HG02840 (cell line): ENCODE measurements around the gene KLHDC9.
"Not testable (repeated sequence)": the region's sequence is repeated elsewhere in the genome, so short reads cannot be mapped to it uniquely, and the experiment has no call there.

Experiments
- ATAC-seq: cut with Tn5 transposase; IDR thresholded peaks from one replicate; pipeline ENCODE4 v1.9.1; 2021; ENCODE audit warnings: mild to moderate bottlenecking, moderate library complexity, moderate number of reproducible peaks; ENCODE audit not compliant: unreplicated experiment, low FRiP score

KLHDC9 gene

DNA sequence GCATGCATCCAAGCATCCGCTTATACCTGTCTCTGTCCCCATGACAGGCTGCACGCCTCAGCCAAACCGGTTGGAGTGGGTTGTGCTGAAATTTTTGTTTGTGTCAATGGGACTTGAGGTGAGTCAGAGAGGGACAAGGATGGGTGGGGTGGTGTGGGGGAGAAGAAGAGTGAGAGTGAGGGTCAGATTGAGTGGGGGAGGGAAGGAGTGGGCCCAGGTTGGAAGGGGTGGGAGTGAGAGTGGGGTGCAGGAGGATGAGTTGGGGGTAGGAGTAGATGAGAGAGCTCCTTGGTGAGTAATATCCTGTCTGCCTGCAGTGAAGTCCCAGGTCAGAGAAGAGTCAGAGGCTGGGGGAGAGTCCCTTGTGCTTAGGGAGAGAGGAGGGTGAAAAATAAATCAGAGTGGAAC lies 5.5 kb upstream of the KLHDC9 start:
- no peak for ATAC-seq

DNA sequence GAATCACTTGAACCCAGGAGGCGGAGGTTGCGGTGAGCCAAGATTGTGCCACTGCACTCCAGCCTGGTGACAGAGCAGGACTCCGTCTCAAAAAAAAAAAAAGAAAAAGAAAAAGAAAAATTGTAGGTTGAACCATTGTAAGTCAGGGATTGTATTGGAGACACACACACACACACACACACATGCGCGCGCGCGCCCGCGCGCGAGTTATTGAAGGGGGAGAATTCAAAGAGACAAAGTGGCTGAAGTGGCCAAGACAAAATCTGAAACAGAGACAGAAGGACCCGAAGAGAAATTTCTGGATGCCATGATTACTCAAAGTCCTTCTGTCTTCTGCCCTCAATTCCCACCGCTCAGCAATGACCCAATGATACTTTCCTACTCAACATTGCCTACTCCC lies 3.7 kb upstream of the KLHDC9 start:
- ATAC-seq: no peak

DNA sequence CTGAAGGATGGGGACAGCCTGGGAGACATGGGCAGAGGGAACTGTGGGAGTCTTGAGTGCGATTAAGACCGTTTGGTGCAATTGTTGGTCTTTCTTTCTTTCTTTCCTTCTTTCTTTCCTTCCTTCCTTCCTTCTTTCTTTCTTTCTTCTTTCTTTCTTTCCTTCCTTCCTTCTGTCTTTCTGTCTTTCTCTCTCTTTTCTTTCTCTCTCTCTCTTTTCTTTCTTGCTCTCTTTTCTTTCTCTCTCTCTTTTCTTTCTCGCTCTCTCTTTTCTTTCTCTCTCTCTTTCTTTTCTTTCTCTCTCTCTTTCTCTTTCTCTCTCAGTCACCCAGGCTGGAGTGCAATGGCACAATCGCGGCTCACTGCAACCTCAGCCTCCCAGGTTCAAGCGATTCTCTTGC lies 2.9 kb upstream of the KLHDC9 start:
- ATAC-seq: no peak

DNA sequence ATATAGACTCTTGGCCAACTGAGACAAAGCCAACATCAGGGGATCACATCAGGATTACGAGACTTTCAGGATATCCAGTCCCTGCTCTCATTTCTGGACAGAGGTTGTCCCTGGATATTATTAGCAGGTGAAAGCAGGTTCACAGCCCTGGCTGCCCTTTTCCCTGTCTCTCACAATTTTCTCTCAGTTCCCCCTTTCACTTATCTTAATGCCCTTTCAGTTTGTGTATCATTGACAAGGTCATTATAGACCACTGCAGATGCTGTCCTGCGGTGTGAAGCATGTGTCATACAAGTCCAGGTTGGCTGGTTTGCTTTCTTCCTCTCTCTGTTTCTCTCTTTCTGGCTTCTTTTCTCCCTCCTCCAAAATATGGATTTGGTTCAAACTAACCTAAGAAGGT lies 2.1 kb upstream of the KLHDC9 start:
- ATAC-seq: no peak

DNA sequence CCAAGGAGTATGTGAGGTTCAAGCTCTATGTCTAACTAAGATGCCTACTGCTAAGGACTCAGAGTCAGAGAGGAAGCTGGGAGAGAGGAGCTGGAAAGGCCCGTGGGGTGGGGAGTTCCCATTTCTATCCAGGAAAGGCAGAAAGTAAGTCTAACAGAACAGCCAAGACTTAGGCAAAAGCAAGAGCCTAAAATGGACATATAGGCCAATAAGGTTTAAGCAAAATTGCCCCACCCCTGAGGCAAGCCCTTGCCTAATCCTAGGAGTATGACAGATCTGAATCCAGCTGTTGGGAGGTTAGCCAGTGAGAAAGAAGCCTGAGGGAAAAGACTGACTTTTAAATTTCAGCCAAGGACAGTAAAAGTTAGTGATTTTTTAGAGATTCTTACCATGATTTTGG lies 1.6 kb upstream of the KLHDC9 start:
- ATAC-seq: no peak

DNA sequence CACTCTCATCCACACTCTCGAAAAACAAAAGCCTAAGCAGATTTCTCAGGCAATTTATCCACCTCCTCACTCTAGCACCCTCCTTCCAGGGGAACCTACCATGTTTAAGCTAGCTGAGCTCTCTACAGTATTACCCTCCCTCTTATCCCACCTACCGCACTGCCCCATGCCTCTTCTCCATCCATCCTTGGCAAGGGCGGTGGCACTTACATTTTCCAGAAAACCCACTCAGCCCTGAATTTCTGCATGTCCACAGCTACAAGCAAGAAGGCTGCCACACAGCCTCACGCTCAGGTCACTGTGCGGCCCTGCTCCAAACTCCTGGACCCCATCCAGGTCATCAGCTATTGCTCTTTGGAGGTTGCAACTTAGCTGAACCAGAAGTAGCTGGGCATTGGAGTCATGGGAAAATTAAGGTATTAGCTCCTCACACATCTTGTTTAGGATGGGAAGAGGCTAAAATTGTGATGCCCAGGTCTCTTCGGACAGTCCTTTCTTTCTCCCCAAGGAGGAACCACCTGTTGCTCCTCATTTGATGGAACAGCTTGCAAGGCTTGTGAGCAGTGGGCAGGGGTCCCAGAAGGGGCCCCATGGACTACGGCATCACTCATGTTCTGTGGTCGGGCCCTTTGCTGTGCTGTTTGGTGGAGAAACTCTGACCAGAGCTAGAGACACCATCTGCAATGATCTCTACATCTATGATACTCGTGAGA lies 1.1 kb downstream of the KLHDC9 start:
- ATAC-seq: no peak

DNA sequence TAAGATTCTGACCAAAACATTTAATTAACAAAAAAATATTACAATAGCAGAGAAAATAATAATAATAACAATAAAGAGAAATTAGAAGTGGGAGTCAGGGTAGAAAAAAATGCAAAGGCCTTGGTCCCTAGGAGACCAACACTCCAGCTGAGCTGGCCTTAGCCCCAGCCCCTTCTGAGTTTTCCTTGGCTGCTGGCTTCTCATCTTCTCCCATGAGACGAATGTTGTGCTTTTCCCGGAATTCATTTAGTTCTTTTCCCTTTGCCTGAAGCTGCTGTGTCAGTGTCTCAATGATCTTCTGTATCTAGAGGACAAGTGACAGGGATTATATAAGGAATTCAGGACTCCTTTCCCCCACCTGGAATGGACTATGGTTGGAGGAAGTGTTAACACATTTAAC lies 2.4 kb downstream of the KLHDC9 start:
- ATAC-seq: no peak

DNA sequence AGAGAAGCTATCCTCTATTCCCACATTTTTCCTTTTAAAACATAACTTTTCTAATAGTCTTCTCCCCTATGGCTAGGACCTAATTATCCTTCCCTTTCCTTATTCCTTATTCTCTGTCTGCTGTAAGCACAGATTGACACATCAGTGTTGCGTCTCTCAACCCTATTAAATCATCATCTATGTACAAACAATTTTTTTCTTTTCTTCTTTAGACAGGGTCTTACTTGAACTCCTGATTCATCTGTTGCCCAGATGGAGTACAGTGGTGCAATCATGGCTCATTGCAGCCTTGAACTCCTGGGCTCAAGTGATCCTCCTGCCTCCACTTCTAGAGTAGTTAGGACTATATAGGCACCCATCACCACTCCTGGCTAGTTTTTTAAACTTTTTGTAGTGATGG lies 8.3 kb downstream of the KLHDC9 start:
- ATAC-seq: no peak

DNA sequence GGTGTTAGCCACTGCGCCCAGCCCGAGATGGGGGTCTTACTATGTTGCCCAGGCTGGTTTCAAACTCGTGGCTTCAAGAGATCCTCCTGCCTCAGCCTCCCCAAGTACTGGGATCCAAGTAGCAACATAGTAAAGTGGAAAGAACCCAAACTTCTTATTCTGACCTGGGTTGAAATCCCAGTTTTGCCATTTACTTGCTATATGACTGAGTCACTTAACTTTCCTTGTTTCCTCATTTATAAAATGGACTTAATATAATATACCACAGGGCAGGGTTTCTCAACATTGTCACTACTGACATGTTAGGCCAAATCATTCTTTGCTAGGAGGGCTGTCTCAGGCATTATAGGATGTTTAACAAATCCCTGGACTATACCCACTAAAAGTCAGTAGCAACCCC lies 13.0 kb downstream of the KLHDC9 start:
- no peak for ATAC-seq

DNA sequence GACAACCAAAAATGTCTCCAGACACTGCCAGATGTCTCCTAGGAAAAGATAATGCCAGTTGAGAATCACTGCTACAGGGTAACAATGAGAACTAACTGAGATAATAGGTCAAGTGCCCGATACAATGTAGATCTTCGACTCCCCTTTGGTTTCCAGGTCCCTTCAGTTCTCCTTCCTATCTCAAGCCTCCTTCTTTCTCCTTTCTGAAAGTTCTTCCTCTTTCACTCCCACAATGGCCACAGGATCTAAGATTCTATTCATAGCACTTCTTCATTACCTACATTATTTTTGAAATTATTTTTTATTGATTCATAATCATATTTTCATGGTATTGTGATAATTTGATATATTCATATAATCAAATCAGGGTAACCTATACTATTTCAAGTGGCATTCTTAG lies 13.4 kb downstream of the KLHDC9 start:
- no peak for ATAC-seq

DNA sequence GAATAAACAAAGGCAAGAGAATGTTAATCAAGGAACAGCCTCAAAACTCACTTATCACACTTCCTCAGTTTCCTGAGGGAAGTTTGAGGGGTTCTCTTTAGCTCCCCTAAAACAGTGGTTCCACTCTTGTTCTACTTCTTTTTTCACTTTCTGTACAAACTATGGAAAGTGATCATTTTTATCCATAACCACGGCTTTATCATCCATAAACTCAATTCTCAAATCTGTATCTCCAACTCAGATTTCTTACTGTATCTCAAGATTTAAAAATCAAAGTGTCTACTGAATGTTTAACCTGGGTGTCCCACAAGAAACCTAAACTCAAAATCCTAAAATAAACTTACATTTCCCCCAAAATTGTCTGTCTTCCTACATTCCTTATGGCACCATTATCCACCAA lies 15.8 kb downstream of the KLHDC9 start:
- ATAC-seq: no peak

DNA sequence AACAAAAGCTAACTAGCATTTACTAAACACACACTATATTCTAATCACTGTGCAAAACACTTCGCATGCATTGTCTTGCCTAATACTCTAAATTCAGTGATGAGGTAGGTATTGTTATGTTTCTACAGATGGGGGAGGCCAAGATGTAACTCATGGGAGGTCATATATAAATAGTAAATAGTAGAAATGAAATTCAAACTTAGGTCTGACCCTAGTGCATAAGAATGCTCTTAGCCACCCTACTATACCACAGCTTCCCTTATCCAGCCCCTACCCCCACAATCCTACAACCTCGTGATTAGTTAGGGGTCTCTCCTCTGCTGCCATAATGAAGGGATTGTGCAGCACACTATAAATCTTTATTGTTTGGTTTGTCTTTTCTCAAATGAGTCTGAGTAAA lies 16.4 kb downstream of the KLHDC9 start:
- ATAC-seq: no peak

DNA sequence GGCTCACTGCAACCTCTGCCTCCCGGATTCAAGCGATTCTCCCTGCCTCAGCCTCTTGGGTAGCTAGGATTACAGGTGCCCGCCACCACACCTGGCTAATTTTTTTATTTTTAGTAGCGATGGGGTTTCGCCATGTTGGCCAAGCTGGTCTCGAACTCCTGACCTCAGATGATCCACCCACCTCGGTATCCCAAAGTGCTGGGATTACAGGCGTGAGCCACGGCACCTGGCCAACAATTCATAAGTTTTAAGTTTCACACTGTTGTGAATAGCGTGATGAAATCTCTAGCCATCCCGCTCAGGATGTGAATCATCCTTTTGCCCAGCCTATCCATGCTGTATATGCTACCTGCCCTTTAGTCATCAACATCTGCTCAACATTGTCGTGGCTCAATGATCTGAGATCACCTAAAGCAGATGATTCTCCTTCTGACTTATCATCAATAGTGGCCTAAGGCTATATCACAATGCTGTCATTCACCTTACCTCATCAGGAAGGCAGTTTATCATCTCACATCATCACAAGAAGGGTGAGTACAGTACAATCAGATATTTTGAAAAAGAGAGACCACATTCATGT lies 17.1 kb downstream of the KLHDC9 start:
- ATAC-seq: no peak

DNA sequence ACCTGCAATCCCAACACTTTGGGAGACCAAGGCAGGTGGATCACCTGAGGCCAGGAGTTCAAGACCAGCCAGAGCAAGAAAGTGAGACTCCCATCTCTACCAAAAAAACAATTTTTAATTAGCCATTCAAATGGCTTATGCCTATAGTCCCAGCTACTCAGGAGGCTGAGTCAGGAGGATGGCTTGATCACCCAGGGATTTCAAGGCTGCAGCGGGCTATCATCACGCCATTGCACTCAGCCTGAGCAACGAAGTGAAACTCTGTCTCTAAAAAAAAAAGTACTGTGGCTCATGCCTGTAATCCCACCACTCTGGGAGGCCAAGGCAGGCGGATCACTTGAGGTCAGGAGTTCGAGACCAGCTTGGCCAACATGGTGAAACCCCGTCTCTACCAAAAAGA lies 17.8 kb downstream of the KLHDC9 start:
- not testable (repeated sequence) for ATAC-seq

DNA sequence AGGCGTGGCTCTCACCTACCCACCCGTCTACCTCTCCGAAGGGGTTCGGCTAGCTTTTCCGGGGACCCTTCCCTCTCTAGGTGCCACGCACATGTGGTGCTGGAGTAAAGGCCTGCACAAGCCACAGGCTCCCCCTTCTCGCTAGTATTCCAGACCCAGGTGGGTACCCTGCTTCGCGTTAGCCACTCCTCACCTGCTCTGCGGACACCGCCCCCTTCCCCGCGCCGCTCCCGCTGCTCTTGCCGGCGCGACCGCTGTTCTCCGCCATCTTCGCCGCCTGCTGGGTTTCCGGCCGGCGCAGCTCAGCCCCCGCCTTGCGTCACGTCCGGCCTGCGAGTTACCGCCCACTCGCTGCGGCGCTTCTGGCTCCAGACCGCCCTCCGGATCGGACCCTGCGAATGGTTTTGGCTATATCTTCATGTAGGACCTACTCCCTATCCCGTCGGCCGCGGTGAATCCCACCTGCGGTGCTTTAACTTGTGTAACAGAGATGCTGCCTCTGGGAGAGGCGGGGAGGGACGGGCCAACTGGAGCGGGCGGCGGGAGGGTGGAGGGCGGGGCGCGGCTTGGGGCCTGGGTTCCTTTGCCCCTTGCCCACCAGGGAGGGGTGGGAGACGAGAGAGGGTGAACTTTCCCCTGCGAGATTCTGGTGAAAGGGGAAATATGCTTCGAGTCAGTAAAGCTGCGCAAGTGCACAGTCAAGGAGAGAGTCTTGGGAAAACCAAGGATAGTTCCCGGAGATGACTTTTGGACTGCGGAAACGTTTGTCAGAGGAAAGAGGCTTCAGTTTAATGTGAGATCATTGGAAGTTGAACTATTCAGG lies 19.8 kb downstream of the KLHDC9 start, which contains the start of the genes NIT1 and PFDN2:
Gene NIT1 (plus strand): TSS at position 347 of the 823 bp plus-strand sequence. CDS start 72 bp downstream, at position 419.
Gene PFDN2 (minus strand): TSS at position 279 of the 823 bp plus-strand sequence. CDS start 11 bp downstream, at position 268.
- peak; percentile 71 for ATAC-seq

DNA sequence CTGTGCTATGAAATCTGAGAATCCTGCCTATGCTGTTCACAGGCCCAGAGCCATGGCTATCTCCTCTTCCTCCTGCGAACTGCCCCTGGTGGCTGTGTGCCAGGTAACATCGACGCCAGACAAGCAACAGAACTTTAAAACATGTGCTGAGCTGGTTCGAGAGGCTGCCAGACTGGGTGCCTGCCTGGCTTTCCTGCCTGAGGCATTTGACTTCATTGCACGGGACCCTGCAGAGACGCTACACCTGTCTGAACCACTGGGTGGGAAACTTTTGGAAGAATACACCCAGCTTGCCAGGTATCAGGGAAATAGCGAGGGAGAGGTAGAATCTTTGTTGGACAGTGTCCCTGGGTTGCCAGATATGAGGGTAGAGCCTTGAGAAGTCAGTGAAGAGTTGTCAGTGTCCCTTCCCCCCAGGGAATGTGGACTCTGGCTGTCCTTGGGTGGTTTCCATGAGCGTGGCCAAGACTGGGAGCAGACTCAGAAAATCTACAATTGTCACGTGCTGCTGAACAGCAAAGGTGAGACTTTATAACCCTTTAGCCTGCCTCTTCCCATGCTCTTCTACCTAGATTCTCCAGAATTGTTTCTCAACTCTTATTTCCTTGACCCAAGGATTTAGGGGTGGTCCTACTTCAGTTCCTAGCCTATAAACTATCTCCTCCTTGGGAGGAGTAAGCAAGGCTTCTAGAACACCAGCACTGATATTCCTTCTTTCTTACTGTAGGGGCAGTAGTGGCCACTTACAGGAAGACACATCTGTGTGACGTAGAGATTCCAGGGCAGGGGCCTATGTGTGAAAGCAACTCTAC lies 21.1 kb downstream of the KLHDC9 start:
- ATAC-seq: no peak

DNA sequence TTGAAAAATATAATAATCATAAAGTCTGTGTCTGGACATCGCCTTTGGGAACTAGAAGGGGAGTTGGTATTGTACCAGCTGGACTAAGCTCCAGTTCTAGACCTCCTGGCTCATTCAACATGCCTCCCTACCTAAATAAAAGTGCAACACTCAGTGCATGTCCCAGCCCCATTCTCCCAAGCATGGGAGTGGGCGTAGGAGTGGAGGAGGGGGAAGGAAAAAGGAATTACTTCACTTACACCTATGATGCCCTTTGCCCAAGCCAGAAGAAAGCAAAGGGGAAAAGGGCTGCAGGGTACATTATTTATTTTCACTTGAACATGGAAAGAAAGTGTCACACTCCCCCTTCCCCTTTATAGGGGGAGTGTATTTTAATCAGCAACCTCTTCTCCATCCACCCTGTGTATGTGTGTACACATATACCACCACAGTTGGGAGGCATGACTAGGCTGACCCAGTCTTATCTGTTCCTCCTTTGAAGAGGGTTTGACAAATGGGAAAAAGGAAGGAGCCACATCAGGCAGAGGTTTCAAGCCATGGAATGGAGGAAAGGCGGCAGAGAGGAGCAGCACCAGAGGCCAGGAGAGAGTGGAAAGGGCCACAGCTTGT lies 23.0 kb downstream of the KLHDC9 start:
- ATAC-seq: no peak

DNA sequence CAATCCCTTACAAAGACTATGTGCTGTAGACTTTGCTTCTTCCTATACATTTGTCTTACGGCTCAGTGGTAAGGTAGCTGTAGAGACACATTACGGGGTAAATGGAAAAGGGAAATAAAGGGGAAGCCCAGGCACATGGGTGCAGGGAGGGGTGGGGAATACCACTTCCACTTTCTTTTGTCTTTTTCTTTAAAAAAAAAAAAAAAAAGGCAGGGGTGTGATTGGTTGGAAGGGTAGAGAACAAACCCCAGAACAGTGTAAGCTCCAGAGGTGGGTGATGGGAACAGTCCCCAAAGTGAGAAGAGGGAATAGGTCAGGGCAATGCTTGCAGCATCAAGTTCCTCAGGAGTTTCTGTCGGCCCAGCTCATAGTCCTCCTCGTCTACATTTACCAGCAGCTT lies 23.7 kb downstream of the KLHDC9 start:
- ATAC-seq: no peak

DNA sequence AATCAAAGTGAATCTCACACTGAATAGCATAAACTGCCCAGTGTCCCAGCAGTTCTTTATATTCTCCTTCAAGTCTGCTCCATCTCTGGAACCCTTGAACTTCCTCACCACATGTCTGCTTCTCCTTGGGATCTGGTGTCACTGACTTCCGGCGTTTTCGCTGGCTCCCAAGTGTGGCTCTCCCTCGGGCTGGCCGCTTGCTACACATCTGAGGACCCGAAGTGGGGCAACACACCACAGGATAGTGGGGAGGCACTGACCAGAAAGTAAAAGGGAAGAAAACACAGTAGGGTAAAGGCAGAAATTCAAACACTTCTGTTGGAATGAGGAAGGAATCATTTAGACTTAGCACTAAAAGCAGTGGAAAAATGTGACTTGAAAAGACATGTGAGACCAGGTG lies 24.8 kb downstream of the KLHDC9 start:
- no peak for ATAC-seq

DNA sequence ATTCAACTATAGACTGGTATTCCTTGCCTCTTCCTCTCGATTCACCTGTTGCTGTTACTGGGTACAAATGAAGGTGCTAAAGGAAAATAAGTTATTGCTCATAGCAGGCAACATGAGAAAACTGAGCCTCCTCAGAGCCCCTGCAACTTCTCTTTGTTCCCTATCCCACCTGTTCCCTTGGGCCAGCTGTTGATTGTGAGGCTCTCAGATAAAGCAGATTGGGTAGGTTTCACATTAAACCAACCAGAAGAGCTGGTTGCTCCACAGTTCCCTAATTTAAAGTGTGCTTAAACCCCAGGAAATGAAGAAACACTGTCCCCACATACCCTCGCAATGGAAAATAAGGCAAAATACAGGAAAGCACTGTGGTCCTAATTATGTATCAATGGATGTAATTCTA lies 29.5 kb downstream of the KLHDC9 start:
- no peak for ATAC-seq
